H9 (cell line): Measurements from ENCODE around the gene SLC1A7. TPM values are rescaled to one million over a fixed set of nuclear protein-coding genes. Genes with fewer than 3 reads are reported as not detected.

Source experiments
- DNase-seq: peaks from one replicate; pipeline ENCODE4 v3.0.0-alpha.2; 2017
- H2AFZ ChIP-seq: one replicate; pipeline ENCODE4 v1.6.1; 2013; ENCODE audit warnings: mild to moderate bottlenecking, low read length, control low read depth, moderate library complexity
- H2AK5ac ChIP-seq: 2 replicates; pipeline ENCODE4 v1.6.1; 2013; ENCODE audit warnings: low read length, control low read depth, mixed read lengths; ENCODE audit not compliant: insufficient read length
- H2BK120ac ChIP-seq: one replicate; pipeline ENCODE4 v1.6.1; 2013; ENCODE audit warnings: low read depth, mild to moderate bottlenecking, low read length, control low read depth, inconsistent platforms; ENCODE audit not compliant: poor library complexity, severe bottlenecking
- H2BK12ac ChIP-seq: 2 replicates; pipeline ENCODE4 v1.6.1; 2013; ENCODE audit warnings: low read length, control low read depth, mixed read lengths, low read depth; ENCODE audit not compliant: insufficient read length
- H2BK15ac ChIP-seq: 2 replicates; pipeline ENCODE4 v1.6.1; 2013; ENCODE audit warnings: low read depth, low read length, control low read depth
- H2BK20ac ChIP-seq: one replicate; pipeline ENCODE4 v1.6.1; 2013; ENCODE audit warnings: low read depth, mild to moderate bottlenecking, low read length, control low read depth, inconsistent platforms; ENCODE audit not compliant: poor library complexity, severe bottlenecking
- H2BK5ac ChIP-seq: 2 replicates; pipeline ENCODE4 v1.6.1; 2013; ENCODE audit warnings: low read length, control low read depth, mixed read lengths; ENCODE audit not compliant: insufficient read length
- H3K14ac ChIP-seq: 2 replicates; pipeline ENCODE4 v1.6.1; 2013; ENCODE audit warnings: low read length, control low read depth; ENCODE audit not compliant: insufficient read depth
- H3K18ac ChIP-seq: 2 replicates; pipeline ENCODE4 v1.6.1; 2013; ENCODE audit warnings: low read depth, mild to moderate bottlenecking, mixed read lengths, low read length, control low read depth; ENCODE audit not compliant: insufficient read length
- H3K23ac ChIP-seq: 2 replicates; pipeline ENCODE4 v1.6.1; 2013; ENCODE audit warnings: low read length, control low read depth, mixed read lengths, low read depth; ENCODE audit not compliant: insufficient read length
- H3K23me2 ChIP-seq: 2 replicates; pipeline ENCODE4 v1.6.1; 2013; ENCODE audit warnings: low read depth, mild to moderate bottlenecking, mixed read lengths, low read length, control low read depth; ENCODE audit not compliant: insufficient read length, poor library complexity, severe bottlenecking
- H3K27ac ChIP-seq: 2 replicates; pipeline ENCODE4 v1.5.1; 2013; ENCODE audit warnings: low read length, control low read depth, mixed read lengths, low read depth; ENCODE audit not compliant: insufficient read length
- H3K27me3 ChIP-seq: 2 replicates; pipeline ENCODE4 v1.6.1; 2013; ENCODE audit warnings: low read length, control low read depth, inconsistent platforms; ENCODE audit not compliant: insufficient read depth
- H3K4ac ChIP-seq: 2 replicates; pipeline ENCODE4 v1.6.1; 2013; ENCODE audit warnings: low read depth, mild to moderate bottlenecking, control low read depth, inconsistent platforms, low read length, moderate library complexity
- H3K4me1 ChIP-seq: 2 replicates; pipeline ENCODE4 v1.6.1; 2013; ENCODE audit warnings: low read length, control low read depth, inconsistent platforms; ENCODE audit not compliant: insufficient read depth
- H3K4me2 ChIP-seq: 2 replicates; pipeline ENCODE4 v1.6.1; 2013; ENCODE audit warnings: low read length, control low read depth, mixed read lengths; ENCODE audit not compliant: insufficient read length, insufficient read depth
- H3K56ac ChIP-seq: 2 replicates; pipeline ENCODE4 v1.6.1; 2013; ENCODE audit warnings: low read depth, mild to moderate bottlenecking, mixed read lengths, low read length, control low read depth; ENCODE audit not compliant: insufficient read length
- H3K79me1 ChIP-seq: 2 replicates; pipeline ENCODE4 v1.6.1; 2013; ENCODE audit warnings: low read depth, mild to moderate bottlenecking, moderate library complexity, low read length, control low read depth, inconsistent platforms; ENCODE audit not compliant: insufficient read depth, poor library complexity, severe bottlenecking
- H3K79me2 ChIP-seq: 2 replicates; pipeline ENCODE4 v1.6.1; 2013; ENCODE audit warnings: low read length, control low read depth, inconsistent platforms; ENCODE audit not compliant: insufficient read depth
- H3K9ac ChIP-seq: 2 replicates; pipeline ENCODE4 v1.6.1; 2013; ENCODE audit warnings: low read length, control low read depth, mixed read lengths; ENCODE audit not compliant: insufficient read length; ENCODE audit errors: extremely low read depth
- H3K9me3 ChIP-seq: one replicate; pipeline ENCODE4 v1.6.1; 2013; ENCODE audit warnings: low read depth, low read length, inconsistent platforms; ENCODE audit not compliant: control insufficient read depth
- H3T11ph ChIP-seq: one replicate; pipeline ENCODE4 v1.6.1; 2013; ENCODE audit warnings: mild to moderate bottlenecking, low read length, control low read depth, inconsistent platforms
- H4K20me1 ChIP-seq: one replicate; pipeline ENCODE4 v1.6.1; 2013; ENCODE audit not compliant: control insufficient read depth, insufficient read length, insufficient read depth
- H4K5ac ChIP-seq: 2 replicates; pipeline ENCODE4 v1.6.1; 2013; ENCODE audit warnings: low read depth, mild to moderate bottlenecking, mixed read lengths, low read length, control low read depth; ENCODE audit not compliant: insufficient read length
- H4K8ac ChIP-seq: replicated peaks from 2 replicates; pipeline ENCODE4 v1.6.1; 2013; ENCODE audit warnings: low read length, control low read depth, mixed read lengths, low read depth; ENCODE audit not compliant: insufficient read length
- H4K91ac ChIP-seq: 2 replicates; pipeline ENCODE4 v1.6.1; 2013; ENCODE audit warnings: low read depth, mild to moderate bottlenecking, moderate library complexity, mixed read lengths, low read length, control low read depth; ENCODE audit not compliant: insufficient read length
- H3K27ac Mint-ChIP-seq, 3 experiments: 2 replicates in 2 of 3; 3 replicates in 1 of 3; pipeline ENCODE4 v1.8.0; 2020 to 2021; ENCODE audit warnings: mixed read lengths in 3 of 3, mild to moderate bottlenecking in 1 of 3, moderate library complexity in 1 of 3
- H3K27me3 Mint-ChIP-seq: 2 replicates; pipeline ENCODE4 v1.8.0; 2021; ENCODE audit warnings: low read depth, mild to moderate bottlenecking, moderate library complexity, mixed read lengths
- H3K36me3 Mint-ChIP-seq, 3 experiments: 2 replicates in 2 of 3; 3 replicates in 1 of 3; pipeline ENCODE4 v1.8.0; 2020 to 2021; ENCODE audit warnings: low read depth in 3 of 3, mixed read lengths in 3 of 3; ENCODE audit not compliant: insufficient read depth in 1 of 3
- H3K4me1 Mint-ChIP-seq, 2 experiments: 2 replicates each; pipeline ENCODE4 v1.8.0; 2020; ENCODE audit warnings: mixed read lengths in 2 of 2
- H3K4me3 Mint-ChIP-seq, 2 experiments: 2 replicates in 1 of 2; 3 replicates in 1 of 2; pipeline ENCODE4 v1.8.0; 2020 to 2021; ENCODE audit warnings: mild to moderate bottlenecking in 2 of 2, mixed read lengths in 2 of 2, moderate library complexity in 1 of 2
- H3K9me3 Mint-ChIP-seq, 2 experiments: 2 replicates in 1 of 2; 3 replicates in 1 of 2; pipeline ENCODE4 v1.8.0; 2020; ENCODE audit warnings: mild to moderate bottlenecking in 2 of 2, mixed read lengths in 2 of 2, moderate library complexity in 1 of 2
- WGBS: extraction: QIAGEN DNeasy Blood & Tissue Kit; methylation state at CpG from one replicate; pipeline ENCODE4 v1.1.7; 2013; ENCODE audit warnings: missing lambda C conversion rate, low lambda C conversion rate, mixed read lengths; ENCODE audit not compliant: insufficient read length; ENCODE audit errors: extremely low coverage; 5-methylcytosine and 5-hydroxymethylcytosine counted together
- total RNA-seq: library from RNA; stranded (reverse); gene quantifications from 2 replicates; pipeline ENCODE4 v1.2.1, GENCODE V29; 2021
- TF ChIP-seq, protein P1 (sequence below): fragments of 200-600 bp; sonication (generic); conservative IDR thresholded peaks from 3 replicates; pipeline ENCODE4 v1.8.0; 2021; ENCODE audit warnings: antibody characterized with exemption, mild to moderate bottlenecking

SLC1A7 gene
- total RNA-seq, 1 experiment from 2014 or later: not detected

DNA sequence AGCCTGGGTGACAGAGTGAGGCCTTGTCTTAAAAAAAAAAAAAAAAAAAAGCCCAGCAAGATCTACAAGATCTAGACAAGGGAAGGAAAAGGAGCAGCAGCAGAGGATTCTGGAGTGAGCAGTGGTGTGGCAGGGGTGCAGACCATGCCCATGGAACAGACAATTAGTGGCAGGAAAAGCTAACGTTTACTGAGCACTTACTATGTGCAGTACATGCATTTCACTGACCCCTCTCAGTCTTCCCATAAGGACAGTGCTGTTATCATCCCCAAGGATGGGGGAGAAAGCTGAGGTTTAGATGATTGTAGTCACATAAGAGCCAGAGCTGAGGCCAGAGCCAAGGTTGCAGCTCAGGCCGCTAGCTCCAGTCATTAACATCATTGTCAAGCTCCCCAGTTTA lies 74.6 kb downstream of the SLC1A7 start:
- H2BK5ac ChIP-seq: no peak overlapping the region

More for the DNA sequence above, 74.6 kb downstream of the SLC1A7 start:
- Histone ChIP-seq H3K18ac (no peak overlapping the region), H2BK120ac (no peak overlapping the region), H3K56ac (no peak overlapping the region), H4K5ac (no peak overlapping the region), H2BK15ac (no peak overlapping the region), H3K79me1 (no peaks in the 10 kb centered on the region), H4K20me1 (no peaks in the 10 kb centered on the region), H4K91ac (no peak overlapping the region), H2BK20ac (no peak overlapping the region), H2AK5ac (no peak overlapping the region), H3K9me3 (no peaks in the 10 kb centered on the region), H3K14ac (no peak overlapping the region), H3K4ac (no peak overlapping the region), H4K8ac (no peak overlapping the region), H2AFZ (no peak overlapping the region), H3K4me1 (no peaks in the 10 kb centered on the region), H3K27ac (no peak overlapping the region), H3K4me2 (no peak overlapping the region), H3T11ph (no peak overlapping the region), H3K23me2 (peaks cover 1% of the 10 kb centered on the region), H3K27me3 (peaks cover 11% of the 10 kb centered on the region; the same call in 1 of the 2 replicates), H3K23ac (no peak overlapping the region), H3K79me2 (no peaks in the 10 kb centered on the region), H3K9ac (no peak overlapping the region), H2BK12ac (no peak overlapping the region)
- H3K36me3 Mint-ChIP-seq: no peaks in the 10 kb centered on the region
- TF ChIP-seq, protein P1, sequence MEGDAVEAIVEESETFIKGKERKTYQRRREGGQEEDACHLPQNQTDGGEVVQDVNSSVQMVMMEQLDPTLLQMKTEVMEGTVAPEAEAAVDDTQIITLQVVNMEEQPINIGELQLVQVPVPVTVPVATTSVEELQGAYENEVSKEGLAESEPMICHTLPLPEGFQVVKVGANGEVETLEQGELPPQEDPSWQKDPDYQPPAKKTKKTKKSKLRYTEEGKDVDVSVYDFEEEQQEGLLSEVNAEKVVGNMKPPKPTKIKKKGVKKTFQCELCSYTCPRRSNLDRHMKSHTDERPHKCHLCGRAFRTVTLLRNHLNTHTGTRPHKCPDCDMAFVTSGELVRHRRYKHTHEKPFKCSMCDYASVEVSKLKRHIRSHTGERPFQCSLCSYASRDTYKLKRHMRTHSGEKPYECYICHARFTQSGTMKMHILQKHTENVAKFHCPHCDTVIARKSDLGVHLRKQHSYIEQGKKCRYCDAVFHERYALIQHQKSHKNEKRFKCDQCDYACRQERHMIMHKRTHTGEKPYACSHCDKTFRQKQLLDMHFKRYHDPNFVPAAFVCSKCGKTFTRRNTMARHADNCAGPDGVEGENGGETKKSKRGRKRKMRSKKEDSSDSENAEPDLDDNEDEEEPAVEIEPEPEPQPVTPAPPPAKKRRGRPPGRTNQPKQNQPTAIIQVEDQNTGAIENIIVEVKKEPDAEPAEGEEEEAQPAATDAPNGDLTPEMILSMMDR: no peak
- H3K27ac Mint-ChIP-seq: no peak overlapping the region
- H3K4me1 Mint-ChIP-seq: peaks cover 6 to 11% of the 10 kb centered on the region in 2 experiments
- peaks cover 31% of the 10 kb centered on the region for H3K27me3 Mint-ChIP-seq
- H3K4me3 Mint-ChIP-seq: no peak overlapping the region
- H3K9me3 Mint-ChIP-seq: no peaks in the 10 kb centered on the region
- DNase-seq: no peak
- WGBS: no CpG with 5 or more reads among the region's 2 CpGs
